Body of pancreas (tissue), 4 donors: ENCODE data around the gene YWHAB. TPM values are rescaled to one million over a fixed set of nuclear protein-coding genes. Genes with fewer than 3 reads are reported as not detected.

Source experiments
- ATAC-seq: fragments of 150-250 bp; one replicate; pipeline ENCODE4 v1.9.1; 2016
- DNase-seq, 4 donors: peaks; one replicate each; pipeline ENCODE4 v3.0.0-alpha.2; 2019
- H3K27ac ChIP-seq, 4 donors: fragments of 200-600 bp; sonication (generic); 1 replicate in 3 of 4; 2 replicates in 1 of 4; pipeline versions ENCODE4 v1.5.1 to v1.6.1; 2016 to 2019; ENCODE audit warnings: mild to moderate bottlenecking in 1 of 4, mixed read lengths in 1 of 4, moderate library complexity in 1 of 4
- H3K27me3 ChIP-seq, 2 donors: fragments of 200-600 bp; sonication (generic); one replicate each; pipeline ENCODE4 v1.6.0; 2016; ENCODE audit warnings: mild to moderate bottlenecking in 1 of 2
- H3K36me3 ChIP-seq, 2 donors: fragments of 200-600 bp; sonication (generic); replicated peaks in 1 of 2; 2 replicates each; pipeline ENCODE4 v1.5.1; 2016; ENCODE audit warnings: low read depth in 2 of 2; ENCODE audit not compliant: insufficient read depth in 1 of 2
- H3K4me1 ChIP-seq: fragments of 200-600 bp; sonication (generic); one replicate; pipeline ENCODE4 v1.6.0; 2016
- H3K4me3 ChIP-seq, 2 donors: fragments of 200-600 bp; sonication (generic); 1 replicate in 1 of 2; 2 replicates in 1 of 2; pipeline ENCODE4 v1.5.1; 2016 to 2019
- H3K9me3 ChIP-seq, 3 donors: fragments of 200-600 bp; sonication (generic); 1 replicate in 2 of 3; 2 replicates in 1 of 3; pipeline ENCODE4 v1.5.1; 2016
- POLR2A ChIP-seq, 3 donors: fragments of 450-650 bp; IDR thresholded peaks; one replicate each; pipeline ENCODE4 v1.6.1; 2016; ENCODE audit warnings: antibody characterized with exemption in 3 of 3, mild to moderate bottlenecking in 2 of 3
- WGBS, 2 donors: methylation state at CpG; one replicate each; pipeline ENCODE4 v1.1.5; 2017; 5-methylcytosine and 5-hydroxymethylcytosine counted together
- intact Hi-C: fragments of 100-400 bp; cut with DNase I; formaldehyde crosslinking; loops from one replicate; pipeline ENCODE4 v1.15.1; 2023
- total RNA-seq, 2 donors: library from RNA; depleted of rRNA; stranded (reverse); fragments of >200 nt; gene quantifications; one replicate each; pipeline ENCODE4 v1.1.0, GENCODE V29; 2016
- TF ChIP-seq, protein P1 (sequence below), 7 experiments: fragments of 450-650 bp in 4 of 7; fragments of 200-600 bp in 3 of 7; sonication (generic) in 3 of 7; IDR thresholded peaks; one replicate each; pipeline ENCODE4 v1.5.1; 2016 to 2019; ENCODE audit warnings: antibody characterized with exemption in 7 of 7

Gene YWHAB
- total RNA-seq, 2 donors from 2014 or later: 49.3 to 64.9 TPM

DNA sequence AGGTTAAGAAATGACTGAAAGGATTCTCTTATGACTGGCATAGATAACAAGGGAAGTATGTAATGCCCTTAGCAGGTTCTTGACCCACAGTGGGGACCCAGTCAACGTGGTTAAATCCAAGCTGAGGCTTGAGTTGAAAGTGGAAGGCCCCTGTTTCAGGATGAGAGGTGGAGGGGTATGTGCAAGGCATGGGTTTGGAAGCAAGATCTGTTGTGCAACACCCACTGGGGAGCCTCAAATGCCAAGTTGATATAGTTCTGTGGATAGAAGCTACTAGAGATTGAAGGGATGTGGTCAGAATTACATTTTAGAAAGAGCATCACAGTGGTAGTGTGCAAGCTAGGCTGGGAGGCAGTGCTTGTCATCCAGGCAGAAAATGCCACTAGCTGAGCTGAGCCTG is 29.4 kb downstream of the YWHAB start:
- Histone ChIP-seq H3K4me3 (no peak overlapping the region), H3K27me3 (no peaks in the 10 kb centered on the region), H3K27ac (no peak overlapping the region), H3K36me3 (peaks cover 0 to 6% of the 10 kb centered on the region in 2 donors), H3K9me3 (no peaks in the 10 kb centered on the region), H3K4me1 (peaks cover 17% of the 10 kb centered on the region)
- DNase-seq (no peak), ATAC-seq (no peak)
- WGBS, 2 donors: 57 to 90% methylated on average over 1 of the region's 1 CpG
- TF ChIP-seq, protein P1, sequence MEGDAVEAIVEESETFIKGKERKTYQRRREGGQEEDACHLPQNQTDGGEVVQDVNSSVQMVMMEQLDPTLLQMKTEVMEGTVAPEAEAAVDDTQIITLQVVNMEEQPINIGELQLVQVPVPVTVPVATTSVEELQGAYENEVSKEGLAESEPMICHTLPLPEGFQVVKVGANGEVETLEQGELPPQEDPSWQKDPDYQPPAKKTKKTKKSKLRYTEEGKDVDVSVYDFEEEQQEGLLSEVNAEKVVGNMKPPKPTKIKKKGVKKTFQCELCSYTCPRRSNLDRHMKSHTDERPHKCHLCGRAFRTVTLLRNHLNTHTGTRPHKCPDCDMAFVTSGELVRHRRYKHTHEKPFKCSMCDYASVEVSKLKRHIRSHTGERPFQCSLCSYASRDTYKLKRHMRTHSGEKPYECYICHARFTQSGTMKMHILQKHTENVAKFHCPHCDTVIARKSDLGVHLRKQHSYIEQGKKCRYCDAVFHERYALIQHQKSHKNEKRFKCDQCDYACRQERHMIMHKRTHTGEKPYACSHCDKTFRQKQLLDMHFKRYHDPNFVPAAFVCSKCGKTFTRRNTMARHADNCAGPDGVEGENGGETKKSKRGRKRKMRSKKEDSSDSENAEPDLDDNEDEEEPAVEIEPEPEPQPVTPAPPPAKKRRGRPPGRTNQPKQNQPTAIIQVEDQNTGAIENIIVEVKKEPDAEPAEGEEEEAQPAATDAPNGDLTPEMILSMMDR (IDR thresholded peaks at IDR 0.05): no peak
- no peak for TF ChIP-seq POLR2A (IDR thresholded peaks at IDR 0.05)
- intact Hi-C loops: no loop called here

DNA sequence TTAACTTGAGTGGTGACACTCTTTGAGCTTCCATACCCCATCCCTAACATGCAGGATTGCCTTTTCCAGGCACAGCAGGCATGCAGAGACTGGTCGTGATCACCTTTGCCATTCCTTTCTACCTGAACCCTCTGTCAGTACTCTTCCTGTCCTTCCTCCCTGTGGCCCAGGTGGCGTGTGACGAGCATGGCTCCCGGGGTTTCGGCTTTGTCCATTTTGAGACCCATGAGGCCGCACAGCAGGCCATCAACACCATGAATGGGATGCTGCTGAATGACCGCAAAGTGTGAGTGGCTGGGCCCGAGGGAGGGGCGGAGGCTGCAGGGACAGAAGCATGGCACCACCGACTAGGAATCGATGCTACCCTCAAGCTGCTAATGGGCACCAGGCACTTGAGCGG is 31.1 kb downstream of the YWHAB start:
- Histone ChIP-seq H3K4me1 (peaks cover 3% of the 10 kb centered on the region), H3K9me3 (no peaks in the 10 kb centered on the region), H3K27me3 (no peaks in the 10 kb centered on the region), H3K27ac (no peak overlapping the region), H3K36me3 (peaks cover 0 to 6% of the 10 kb centered on the region in 2 donors), H3K4me3 (no peak overlapping the region)
- ATAC-seq: no peak
- no peak for DNase-seq
- 90 to 92% methylated on average over 12 of the region's 12 CpGs for WGBS, 2 donors
- intact Hi-C loops: no loop called here
- TF ChIP-seq, protein P1 (IDR thresholded peaks at IDR 0.05): no peak
- no peak for TF ChIP-seq POLR2A (IDR thresholded peaks at IDR 0.05)

DNA sequence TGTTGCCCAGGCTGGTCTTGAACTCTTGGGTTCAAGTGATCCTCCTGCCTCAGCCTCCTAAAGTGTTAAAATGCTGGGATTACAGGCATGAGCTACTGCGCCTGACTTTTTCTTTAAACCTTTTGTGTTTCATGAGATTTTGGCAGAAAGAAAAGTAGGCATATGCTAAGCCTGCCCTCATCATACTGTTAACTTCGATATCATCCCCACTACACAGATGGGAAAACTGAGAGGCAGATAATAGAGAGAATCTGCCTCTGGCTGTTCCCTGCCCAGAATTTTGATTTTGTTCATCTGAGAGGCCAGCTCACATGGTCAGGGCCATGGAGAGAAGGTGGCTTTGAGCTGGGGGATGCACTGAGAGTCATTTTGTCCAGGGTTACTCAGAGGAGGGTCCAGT is 31.9 kb downstream of the YWHAB start:
- no peak overlapping the region for H3K27ac ChIP-seq
- no peaks in the 10 kb centered on the region for H3K27me3 ChIP-seq
- no peak for ATAC-seq
- H3K36me3 ChIP-seq: peaks cover 0 to 6% of the 10 kb centered on the region in 2 donors
- TF ChIP-seq, protein P1 (IDR thresholded peaks at IDR 0.05): no peak
- TF ChIP-seq POLR2A (IDR thresholded peaks at IDR 0.05): no peak
- 90 to 94% methylated on average over 2 of the region's 2 CpGs for WGBS, 2 donors
- intact Hi-C loops: no loop called here
- H3K9me3 ChIP-seq: no peaks in the 10 kb centered on the region
- no peak for DNase-seq
- H3K4me3 ChIP-seq: no peak overlapping the region
- no peaks in the 10 kb centered on the region for H3K4me1 ChIP-seq

DNA sequence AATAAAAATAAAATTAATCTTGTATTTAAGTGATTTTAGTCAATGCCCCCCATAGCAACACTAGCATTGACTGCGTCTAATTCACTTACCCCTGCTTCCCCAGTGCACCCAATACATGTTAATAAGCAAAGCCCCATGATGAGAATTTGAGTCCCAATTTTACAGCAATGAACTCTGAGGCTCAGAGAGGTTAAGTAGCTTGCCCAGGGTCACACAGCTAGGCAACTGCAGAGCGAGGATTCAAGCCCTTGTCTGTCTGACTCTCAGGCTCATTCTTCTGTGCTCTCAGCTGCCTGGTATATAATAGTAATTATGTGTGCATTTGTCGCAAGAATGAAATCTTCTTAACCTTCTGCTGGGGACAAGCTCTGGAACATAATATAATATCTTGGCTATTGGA is 32.8 kb downstream of the YWHAB start:
- Histone ChIP-seq H3K36me3 (peaks cover 0 to 9% of the 10 kb centered on the region in 2 donors), H3K4me1 (no peaks in the 10 kb centered on the region), H3K27ac (no peak overlapping the region), H3K27me3 (no peaks in the 10 kb centered on the region), H3K4me3 (no peak overlapping the region), H3K9me3 (no peaks in the 10 kb centered on the region)
- 96 to 98% methylated on average over 3 of the region's 3 CpGs for WGBS, 2 donors
- intact Hi-C loops: no loop called here
- no peak for ATAC-seq
- TF ChIP-seq, protein P1 (IDR thresholded peaks at IDR 0.05): no peak
- TF ChIP-seq POLR2A (IDR thresholded peaks at IDR 0.05): no peak
- no peak for DNase-seq

DNA sequence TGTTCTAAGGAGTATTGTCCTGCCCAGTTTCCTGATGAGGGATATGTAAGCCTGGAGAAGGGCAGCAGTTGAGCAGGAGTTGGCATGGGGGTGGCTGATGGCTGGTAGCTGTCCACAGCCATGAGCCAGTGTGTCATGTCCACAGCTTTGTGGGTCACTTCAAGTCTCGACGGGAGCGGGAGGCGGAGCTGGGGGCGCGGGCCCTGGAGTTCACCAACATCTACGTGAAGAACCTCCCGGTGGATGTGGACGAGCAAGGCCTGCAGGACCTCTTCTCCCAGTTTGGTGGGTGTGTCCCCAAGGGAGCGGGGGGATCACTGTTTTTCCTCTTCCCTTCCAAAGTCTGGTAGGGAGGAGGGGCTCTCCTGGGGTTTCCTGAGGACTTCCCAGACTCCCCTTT is 33.3 kb downstream of the YWHAB start:
- Histone ChIP-seq H3K4me3 (no peak overlapping the region), H3K4me1 (no peaks in the 10 kb centered on the region), H3K27me3 (no peaks in the 10 kb centered on the region), H3K36me3 (peaks cover 0 to 9% of the 10 kb centered on the region in 2 donors), H3K9me3 (no peaks in the 10 kb centered on the region), H3K27ac (no peak overlapping the region)
- intact Hi-C loops: no loop called here
- TF ChIP-seq, protein P1 (IDR thresholded peaks at IDR 0.05): no peak
- TF ChIP-seq POLR2A (IDR thresholded peaks at IDR 0.05): no peak
- no peak for ATAC-seq
- no peak for DNase-seq
- 95% methylated on average over 10 of the region's 10 CpGs; no CpG with 5 or more reads in 1 of the 2 donors for WGBS, 2 donors
